Spleen (tissue), 11 donors: ENCODE results near the gene HOXC11. TPM values are rescaled to one million over a fixed set of nuclear protein-coding genes. Genes with fewer than 3 reads are reported as not detected.

ENCODE experiments used
- DNase-seq: peaks from one replicate; pipeline ENCODE4 v3.0.0-alpha.2; 2020
- H3K27ac ChIP-seq, 8 donors: fragments of 200-600 bp; sonication (generic) in 7 of 8; 1 replicate in 4 of 8; 2 replicates in 4 of 8; pipeline versions ENCODE4 v1.5.0 to v1.8.0; 2016 to 2021; ENCODE audit warnings: inconsistent platforms in 4 of 8, mild to moderate bottlenecking in 4 of 8, moderate library complexity in 1 of 8
- H3K27me3 ChIP-seq, 7 donors: fragments of 200-600 bp; sonication (generic) in 6 of 7; replicated peaks in 1 of 7; 1 replicate in 4 of 7; 2 replicates in 3 of 7; pipeline versions ENCODE4 v1.5.0 to v1.8.0; 2016 to 2021; ENCODE audit warnings: inconsistent platforms in 3 of 7, mild to moderate bottlenecking in 1 of 7
- H3K36me3 ChIP-seq, 6 donors: fragments of 200-600 bp; sonication (generic) in 5 of 6; 1 replicate in 4 of 6; 2 replicates in 2 of 6; pipeline versions ENCODE4 v1.5.0 to v1.8.0; 2016 to 2021; ENCODE audit warnings: inconsistent platforms in 2 of 6
- H3K4me1 ChIP-seq, 6 donors: fragments of 200-600 bp; sonication (generic) in 5 of 6; 1 replicate in 3 of 6; 2 replicates in 3 of 6; pipeline versions ENCODE4 v1.5.0 to v1.8.0; 2016 to 2021; ENCODE audit warnings: inconsistent platforms in 3 of 6
- H3K4me3 ChIP-seq, 8 donors: fragments of 200-600 bp; sonication (generic) in 7 of 8; 1 replicate in 4 of 8; 2 replicates in 4 of 8; pipeline versions ENCODE4 v1.5.0 to v1.8.0; 2016 to 2021; ENCODE audit warnings: inconsistent platforms in 4 of 8, mild to moderate bottlenecking in 4 of 8, moderate library complexity in 2 of 8
- H3K9me3 ChIP-seq, 8 donors: fragments of 200-600 bp; sonication (generic) in 7 of 8; 1 replicate in 4 of 8; 2 replicates in 4 of 8; pipeline versions ENCODE4 v1.5.0 to v1.8.0; 2016 to 2021; ENCODE audit warnings: inconsistent platforms in 4 of 8
- POLR2A ChIP-seq, 3 donors: fragments of 450-650 bp; IDR thresholded peaks; one replicate each; pipeline ENCODE4 v1.5.1; 2017; ENCODE audit warnings: antibody characterized with exemption in 3 of 3, mild to moderate bottlenecking in 1 of 3
- POLR2AphosphoS5 ChIP-seq, 3 donors: sonication (generic); formaldehyde crosslinking; IDR thresholded peaks; one replicate each; pipeline ENCODE4 v1.5.1; 2017; ENCODE audit warnings: antibody characterized with exemption in 3 of 3
- WGBS, 5 donors: extraction: QIAGEN DNeasy Blood & Tissue Kit in 3 of 5; methylation state at CpG; one replicate each; pipeline versions ENCODE4 v1.1.5 to v1.1.7; 2013 to 2018; 5-methylcytosine and 5-hydroxymethylcytosine counted together
- intact Hi-C: fragments of 100-400 bp; cut with DNase I; formaldehyde crosslinking; loops from one replicate; pipeline ENCODE4 v1.15.0; 2023; ENCODE audit warnings: low total_unique reads
- polyA plus RNA-seq, 3 donors: library from polyadenylated mRNA; stranded (reverse); fragments of 200-250 nt; gene quantifications; one replicate each; pipeline ENCODE4 v1.2.1, GENCODE V29; 2013
- total RNA-seq, 7 donors: library from RNA; depleted of rRNA in 3 of 7; stranded (reverse); fragments of >200 nt in 3 of 7; fragmentation: NEBNext Ultra II Directional in 4 of 7; extraction: Animal tissue kit (Norgen Biotek cat#: 25700) in 4 of 7; gene quantifications; one replicate each; pipeline versions ENCODE4 v1.1.0 to v1.2.1, GENCODE V29; 2016 to 2021
- TF ChIP-seq, protein P1 (sequence below), 11 experiments: fragments of 200-600 bp in 7 of 11; fragments of 450-650 bp in 4 of 11; sonication (generic) in 4 of 11; IDR thresholded peaks in 8 of 11; conservative IDR thresholded peaks in 3 of 11; 1 replicate in 7 of 11; 2 replicates in 4 of 11; pipeline versions ENCODE4 v1.4.0 to v1.8.0; 2016 to 2021; ENCODE audit warnings: antibody characterized with exemption in 11 of 11, inconsistent platforms in 4 of 11, mild to moderate bottlenecking in 1 of 11
- donor health status: healthy with polysubstance abuse.
- donor health status: DM: no; HTN: no; CAD: no; lungs with moderate emphysema.
- donor health status: DM: no; HTN: no; CAD: no.
- donor health status: Bipolar disorder and iron deficiency.
- donor health status: healthy.
- donor health status: DM: no; HTN: no; CAD: no.
- donor health status: DM: yes; HTN: yes; CAD: no.

The HOXC11 gene
- total and polyA plus RNA-seq, 10 donors = not detected

DNA sequence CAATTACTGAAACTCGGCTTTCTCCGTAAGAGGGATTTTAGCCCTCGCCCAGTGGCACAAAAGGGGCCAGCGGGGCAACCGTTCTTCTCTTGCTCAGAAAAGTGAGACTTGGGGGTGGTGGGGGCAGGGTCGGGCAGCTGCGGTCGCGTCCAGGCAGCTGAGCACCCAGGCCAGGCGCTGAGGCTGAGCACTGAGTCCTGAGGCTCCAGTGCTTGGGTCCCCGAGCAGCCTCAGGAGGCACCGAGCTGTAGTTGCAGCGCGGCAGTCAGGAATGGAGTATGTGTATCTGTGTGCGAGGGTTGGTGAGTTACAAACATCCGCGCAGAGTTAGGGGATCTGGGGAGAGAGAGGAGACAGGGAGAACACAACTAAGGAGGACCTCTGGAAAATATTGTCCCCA, 51.2 kb downstream of the HOXC11 start:
- intact Hi-C loops = no loop called here
- no peak overlapping the region for H3K4me3 ChIP-seq
- peaks cover 0 to 29% (median 10%) of the 10 kb centered on the region in 6 donors for H3K4me1 ChIP-seq
- no peaks in the 10 kb centered on the region for H3K9me3 ChIP-seq
- peaks cover 16 to 100% (median 80%) of the 10 kb centered on the region in 7 donors for H3K27me3 ChIP-seq
- TF ChIP-seq POLR2AphosphoS5 (IDR thresholded peaks at IDR 0.05) (no peak), POLR2A (IDR thresholded peaks at IDR 0.05) (no peak)
- TF ChIP-seq, protein P1, sequence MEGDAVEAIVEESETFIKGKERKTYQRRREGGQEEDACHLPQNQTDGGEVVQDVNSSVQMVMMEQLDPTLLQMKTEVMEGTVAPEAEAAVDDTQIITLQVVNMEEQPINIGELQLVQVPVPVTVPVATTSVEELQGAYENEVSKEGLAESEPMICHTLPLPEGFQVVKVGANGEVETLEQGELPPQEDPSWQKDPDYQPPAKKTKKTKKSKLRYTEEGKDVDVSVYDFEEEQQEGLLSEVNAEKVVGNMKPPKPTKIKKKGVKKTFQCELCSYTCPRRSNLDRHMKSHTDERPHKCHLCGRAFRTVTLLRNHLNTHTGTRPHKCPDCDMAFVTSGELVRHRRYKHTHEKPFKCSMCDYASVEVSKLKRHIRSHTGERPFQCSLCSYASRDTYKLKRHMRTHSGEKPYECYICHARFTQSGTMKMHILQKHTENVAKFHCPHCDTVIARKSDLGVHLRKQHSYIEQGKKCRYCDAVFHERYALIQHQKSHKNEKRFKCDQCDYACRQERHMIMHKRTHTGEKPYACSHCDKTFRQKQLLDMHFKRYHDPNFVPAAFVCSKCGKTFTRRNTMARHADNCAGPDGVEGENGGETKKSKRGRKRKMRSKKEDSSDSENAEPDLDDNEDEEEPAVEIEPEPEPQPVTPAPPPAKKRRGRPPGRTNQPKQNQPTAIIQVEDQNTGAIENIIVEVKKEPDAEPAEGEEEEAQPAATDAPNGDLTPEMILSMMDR (IDR thresholded peaks at IDR 0.05 in 8 of 11, conservative IDR thresholded peaks at IDR 0.05 in 3 of 11) = no peak
- WGBS, 5 donors = 24 to 59% (median 40%) methylated on average over 14 to 17 of the region's 17 CpGs
- H3K27ac ChIP-seq = no peak overlapping the region
- H3K36me3 ChIP-seq = no peaks in the 10 kb centered on the region
- DNase-seq = peak; percentile 51

- H3K4me1 ChIP-seq = peaks cover 0 to 27% (median 8%) of the 10 kb centered on the region in 6 donors
- no peak overlapping the region for H3K4me3 ChIP-seq
- WGBS, 5 donors = 45 to 53% (median 48%) methylated on average over 5 of the region's 5 CpGs
- TF ChIP-seq, protein P1 (IDR thresholded peaks at IDR 0.05 in 8 of 11, conservative IDR thresholded peaks at IDR 0.05 in 3 of 11) = no peak
- no peak for TF ChIP-seq POLR2AphosphoS5 (IDR thresholded peaks at IDR 0.05)
- TF ChIP-seq POLR2A (IDR thresholded peaks at IDR 0.05) = no peak
- intact Hi-C loops = no loop called here
- peak; percentile 20 for DNase-seq
- H3K36me3 ChIP-seq = no peaks in the 10 kb centered on the region
- H3K27ac ChIP-seq = no peak overlapping the region
- peaks cover 16 to 100% (median 81%) of the 10 kb centered on the region in 7 donors for H3K27me3 ChIP-seq
- no peaks in the 10 kb centered on the region for H3K9me3 ChIP-seq
Observed at GRCh38 chr12:54024581-54025305, 51.8 kb downstream of the HOXC11 start.

DNA sequence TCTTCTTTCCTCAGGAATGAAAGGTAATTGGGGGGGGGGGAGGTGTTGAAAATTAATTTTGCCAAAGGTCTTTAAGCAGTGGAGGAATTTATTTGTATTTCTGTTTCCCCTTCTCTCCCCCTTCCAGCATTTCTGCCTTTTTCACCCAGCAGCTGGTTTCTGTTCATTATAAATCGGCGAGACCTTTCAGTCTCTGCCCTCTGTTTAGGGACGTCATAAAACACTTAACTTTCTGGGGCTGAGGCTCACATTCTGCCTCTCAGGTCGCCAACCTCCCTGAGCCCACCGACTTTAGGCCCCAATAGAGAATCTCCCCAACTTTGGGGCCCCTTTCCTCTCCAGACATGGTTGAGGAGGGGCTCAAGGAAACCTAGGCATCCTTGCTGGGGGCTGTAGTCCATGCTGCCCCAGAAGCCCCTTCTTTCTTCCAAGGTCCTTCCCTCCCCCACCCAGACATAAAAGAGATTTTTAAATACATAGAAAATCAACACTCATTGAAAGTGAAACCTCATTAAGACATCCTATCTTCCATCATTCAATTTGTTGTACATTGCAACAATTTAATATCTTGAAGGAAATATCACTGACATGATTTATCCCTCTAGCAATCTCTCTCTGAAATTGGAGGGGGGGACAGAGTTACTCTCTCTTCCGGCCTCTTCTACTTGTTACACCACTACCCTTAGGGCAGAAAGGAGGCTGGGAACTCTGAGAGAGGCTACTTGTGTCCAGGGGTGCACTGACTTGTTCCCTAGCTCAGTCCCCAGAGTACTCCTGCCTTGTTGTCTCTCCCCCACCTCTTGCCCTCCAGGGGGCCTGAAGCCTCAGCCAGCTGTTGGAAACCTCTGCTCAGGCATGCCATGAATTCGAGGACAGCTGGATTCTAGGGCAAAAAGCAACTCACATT, 52.8 kb downstream of the HOXC11 start:
- intact Hi-C loops = no loop called here
- H3K27ac ChIP-seq = no peak overlapping the region

More for the DNA sequence above, 52.8 kb downstream of the HOXC11 start:
- no peak for DNase-seq
- H3K36me3 ChIP-seq = no peaks in the 10 kb centered on the region
- no peak for TF ChIP-seq POLR2AphosphoS5 (IDR thresholded peaks at IDR 0.05)
- no peak for TF ChIP-seq POLR2A (IDR thresholded peaks at IDR 0.05)
- TF ChIP-seq, protein P1 (IDR thresholded peaks at IDR 0.05 in 8 of 11, conservative IDR thresholded peaks at IDR 0.05 in 3 of 11) = no peak
- H3K9me3 ChIP-seq = no peaks in the 10 kb centered on the region
- peaks cover 0 to 30% (median 7%) of the 10 kb centered on the region in 6 donors for H3K4me1 ChIP-seq
- H3K4me3 ChIP-seq = no peak overlapping the region
- H3K27me3 ChIP-seq = peaks cover 16 to 100% (median 90%) of the 10 kb centered on the region in 7 donors
- 22 to 26% (median 25%) methylated on average over 7 of the region's 7 CpGs for WGBS, 5 donors
